Measurements from ENCODE around the gene RC3H1. TPM values are rescaled to one million over a fixed set of nuclear protein-coding genes. Genes with fewer than 3 reads are reported as not detected.
"Not testable (repeated sequence)": the region's sequence is repeated elsewhere in the genome, so short reads cannot be mapped to it uniquely, and the experiment has no call there.

Gene RC3H1
- total and polyA plus RNA-seq, 2 donors = 3.7 to 43.3 TPM

GRCh38 chr1:174008269-174008668 is 13.9 kb downstream of the RC3H1 start:
- Histone ChIP-seq H3K36me3 (ENCODE audit: insufficient read depth) (no peaks in the 10 kb centered on the region), H3K4me3 (ENCODE audit: low read depth, low read length) (no peak overlapping the region), H3K27ac (ENCODE audit: low read depth) (no peak overlapping the region), H3K4me1 (ENCODE audit: insufficient read depth) (peaks cover 1% of the 10 kb centered on the region)
- DNase-seq (ENCODE audit: extremely low spot score) = no peak
- WGBS = 89% methylated on average over 2 of the region's 2 CpGs

GRCh38 chr1:174007851-174008250 is 14.3 kb downstream of the RC3H1 start:
- H3K4me3 ChIP-seq (ENCODE audit: low read depth, low read length) = no peak overlapping the region
- no peak overlapping the region for H3K27ac ChIP-seq (ENCODE audit: low read depth)
- H3K4me1 ChIP-seq (ENCODE audit: insufficient read depth) = peaks cover 1% of the 10 kb centered on the region
- no peak for DNase-seq (ENCODE audit: extremely low spot score)
- no peaks in the 10 kb centered on the region for H3K36me3 ChIP-seq (ENCODE audit: insufficient read depth)

- no peak overlapping the region for H3K27ac ChIP-seq (ENCODE audit: low read depth)
- no peak for DNase-seq (ENCODE audit: extremely low spot score)
- peaks cover 1% of the 10 kb centered on the region for H3K4me1 ChIP-seq (ENCODE audit: insufficient read depth)
- WGBS = 26% methylated on average over 2 of the region's 2 CpGs
- H3K36me3 ChIP-seq (ENCODE audit: insufficient read depth) = no peaks in the 10 kb centered on the region
- H3K4me3 ChIP-seq (ENCODE audit: low read depth, low read length) = no peak overlapping the region
Measured at GRCh38 chr1:174005032-174005431, 17.1 kb downstream of the RC3H1 start.

GRCh38 chr1:174003867-174004266 is 18.3 kb downstream of the RC3H1 start:
- Histone ChIP-seq H3K36me3 (ENCODE audit: insufficient read depth) (peaks cover 2% of the 10 kb centered on the region), H3K4me1 (ENCODE audit: insufficient read depth) (no peaks in the 10 kb centered on the region), H3K4me3 (ENCODE audit: low read depth, low read length) (no peak overlapping the region), H3K27ac (ENCODE audit: low read depth) (no peak overlapping the region)
- DNase-seq (ENCODE audit: extremely low spot score) = no peak
- WGBS = 98% methylated on average over 4 of the region's 4 CpGs

- Histone ChIP-seq H3K27ac (ENCODE audit: low read depth) (no peak overlapping the region), H3K4me3 (ENCODE audit: low read depth, low read length) (no peak overlapping the region), H3K36me3 (ENCODE audit: insufficient read depth) (peaks cover 2% of the 10 kb centered on the region), H3K4me1 (ENCODE audit: insufficient read depth) (no peaks in the 10 kb centered on the region)
- 75% methylated on average over 3 of the region's 3 CpGs for WGBS
- DNase-seq (ENCODE audit: extremely low spot score) = no peak
Measured at GRCh38 chr1:174001573-174001972, 20.6 kb downstream of the RC3H1 start.

GRCh38 chr1:174000371-174000770 is 21.8 kb downstream of the RC3H1 start:
- H3K27ac ChIP-seq (ENCODE audit: low read depth) = no peak overlapping the region
- H3K4me3 ChIP-seq (ENCODE audit: low read depth, low read length) = no peak overlapping the region
- peaks cover 2% of the 10 kb centered on the region for H3K36me3 ChIP-seq (ENCODE audit: insufficient read depth)
- DNase-seq (ENCODE audit: extremely low spot score) = peak; percentile 20
- no peaks in the 10 kb centered on the region for H3K4me1 ChIP-seq (ENCODE audit: insufficient read depth)
- 52% methylated on average over 3 of the region's 3 CpGs for WGBS

GRCh38 chr1:173997791-173998190 is 24.4 kb downstream of the RC3H1 start:
- no peak for DNase-seq (ENCODE audit: extremely low spot score)
- Histone ChIP-seq H3K4me3 (ENCODE audit: low read depth, low read length) (no peak overlapping the region), H3K27ac (ENCODE audit: low read depth) (no peak overlapping the region), H3K36me3 (ENCODE audit: insufficient read depth) (peaks cover 2% of the 10 kb centered on the region), H3K4me1 (ENCODE audit: insufficient read depth) (no peaks in the 10 kb centered on the region)
- 11% methylated on average over 1 of the region's 1 CpG for WGBS

GRCh38 chr1:173996995-173997394 is 25.2 kb downstream of the RC3H1 start:
- H3K4me1 ChIP-seq (ENCODE audit: insufficient read depth) = no peaks in the 10 kb centered on the region
- H3K36me3 ChIP-seq (ENCODE audit: insufficient read depth) = peaks cover 2% of the 10 kb centered on the region
- H3K27ac ChIP-seq (ENCODE audit: low read depth) = no peak overlapping the region
- 90% methylated on average over 5 of the region's 5 CpGs for WGBS
- DNase-seq (ENCODE audit: extremely low spot score) = no peak
- H3K4me3 ChIP-seq (ENCODE audit: low read depth, low read length) = no peak overlapping the region

- DNase-seq (ENCODE audit: extremely low spot score) = no peak
- H3K4me3 ChIP-seq (ENCODE audit: low read depth, low read length) = no peak overlapping the region
- no peaks in the 10 kb centered on the region for H3K4me1 ChIP-seq (ENCODE audit: insufficient read depth)
- H3K27ac ChIP-seq (ENCODE audit: low read depth) = no peak overlapping the region
- peaks cover 2% of the 10 kb centered on the region for H3K36me3 ChIP-seq (ENCODE audit: insufficient read depth)
Measured at GRCh38 chr1:173995475-173995874, 26.7 kb downstream of the RC3H1 start.

GRCh38 chr1:173993948-173994347 is 28.2 kb downstream of the RC3H1 start:
- not testable (repeated sequence) for DNase-seq (ENCODE audit: extremely low spot score); H3K36me3 ChIP-seq (ENCODE audit: insufficient read depth); H3K4me3 ChIP-seq (ENCODE audit: low read depth, low read length); H3K4me1 ChIP-seq (ENCODE audit: insufficient read depth); H3K27ac ChIP-seq (ENCODE audit: low read depth)
- 91% methylated on average over 11 of the region's 11 CpGs for WGBS

GRCh38 chr1:173988068-173988467 is 34.1 kb downstream of the RC3H1 start:
- Histone ChIP-seq H3K27ac (ENCODE audit: low read depth) (no peak overlapping the region), H3K36me3 (ENCODE audit: insufficient read depth) (peaks cover 2% of the 10 kb centered on the region), H3K4me3 (ENCODE audit: low read depth, low read length) (no peak overlapping the region), H3K4me1 (ENCODE audit: insufficient read depth) (no peaks in the 10 kb centered on the region)
- DNase-seq (ENCODE audit: extremely low spot score) = no peak

- Histone ChIP-seq H3K27ac (ENCODE audit: low read depth) (no peak overlapping the region), H3K4me3 (ENCODE audit: low read depth, low read length) (no peak overlapping the region), H3K36me3 (ENCODE audit: insufficient read depth) (peaks cover 2% of the 10 kb centered on the region), H3K4me1 (ENCODE audit: insufficient read depth) (no peaks in the 10 kb centered on the region)
- WGBS = 69% methylated on average over 3 of the region's 3 CpGs
- no peak for DNase-seq (ENCODE audit: extremely low spot score)
Measured at GRCh38 chr1:173986951-173987350, 35.2 kb downstream of the RC3H1 start.

- H3K4me1 ChIP-seq (ENCODE audit: insufficient read depth) = no peaks in the 10 kb centered on the region
- DNase-seq (ENCODE audit: extremely low spot score) = no peak
- no peak overlapping the region for H3K4me3 ChIP-seq (ENCODE audit: low read depth, low read length)
- H3K36me3 ChIP-seq (ENCODE audit: insufficient read depth) = peaks cover 1% of the 10 kb centered on the region
- WGBS = 86% methylated on average over 3 of the region's 3 CpGs
- no peak overlapping the region for H3K27ac ChIP-seq (ENCODE audit: low read depth)
Measured at GRCh38 chr1:173970252-173970651, 51.9 kb downstream of the RC3H1 start.

GRCh38 chr1:173965896-173966295 is 56.3 kb downstream of the RC3H1 start:
- DNase-seq (ENCODE audit: extremely low spot score); H3K27ac ChIP-seq (ENCODE audit: low read depth); H3K4me1 ChIP-seq (ENCODE audit: insufficient read depth); H3K36me3 ChIP-seq (ENCODE audit: insufficient read depth); H3K4me3 ChIP-seq (ENCODE audit: low read depth, low read length): not testable (repeated sequence)
- 85% methylated on average over 5 of the region's 5 CpGs for WGBS

- no peak overlapping the region for H3K4me3 ChIP-seq (ENCODE audit: low read depth, low read length)
- WGBS = 98% methylated on average over 1 of the region's 1 CpG
- no peaks in the 10 kb centered on the region for H3K4me1 ChIP-seq (ENCODE audit: insufficient read depth)
- no peaks in the 10 kb centered on the region for H3K36me3 ChIP-seq (ENCODE audit: insufficient read depth)
- H3K27ac ChIP-seq (ENCODE audit: low read depth) = no peak overlapping the region
- no peak for DNase-seq (ENCODE audit: extremely low spot score)
Measured at GRCh38 chr1:173963477-173963876, 58.7 kb downstream of the RC3H1 start.
